B cell (primary cell): ENCODE measurements around the gene MICAL3. TPM values are rescaled to one million over a fixed set of nuclear protein-coding genes. Genes with fewer than 3 reads are reported as not detected.

Experiments used
- ATAC-seq: fragments of 200-7000 bp; cut with Tn5 transposase; one replicate; pipeline ENCODE4 v1.10.0; 2021; ENCODE audit warnings: low read depth, mild to moderate bottlenecking, moderate number of reproducible peaks, moderate library complexity
- CTCF ChIA-PET: fragments of 350-600 bp; sonication (Branson Sonifier 250); formaldehyde crosslinking; loops from one replicate; lab custom pipeline; 2021; ENCODE audit warnings: antibody characterized with exemption, inconsistent platforms; lab: Charles Lee
- POLR2A ChIA-PET: fragments of 350-600 bp; sonication (Branson Sonifier 250); formaldehyde crosslinking; loops from one replicate; lab custom pipeline; 2021; ENCODE audit warnings: antibody characterized with exemption; lab: Charles Lee
- DNase-seq: peaks from one replicate; pipeline ENCODE4 v3.0.0; 2013
- H2AFZ ChIP-seq: 2 replicates; pipeline ENCODE4 v1.6.1; 2012; ENCODE audit warnings: mild to moderate bottlenecking, low read depth, low read length; ENCODE audit not compliant: insufficient read depth, poor library complexity, severe bottlenecking
- H3K27ac ChIP-seq, 2 donors: 1 replicate in 1 of 2; 2 replicates in 1 of 2; pipeline ENCODE4 v1.5.1; 2012 to 2013; ENCODE audit warnings: low read length in 2 of 2, mild to moderate bottlenecking in 2 of 2, moderate library complexity in 1 of 2
- H3K27me3 ChIP-seq, 4 experiments: fragments of 200-600 bp in 1 of 4; sonication (generic) in 1 of 4; replicated peaks in 1 of 4; 1 replicate in 2 of 4; 2 replicates in 2 of 4; pipeline versions ENCODE4 v1.6.1 to v1.7.0; 2013 to 2016; ENCODE audit warnings: low read length in 3 of 4, mild to moderate bottlenecking in 2 of 4, mixed read lengths in 1 of 4, moderate library complexity in 1 of 4; ENCODE audit not compliant: insufficient read depth in 4 of 4, control insufficient read depth in 3 of 4; ENCODE audit errors: control extremely low read depth in 1 of 4
- H3K36me3 ChIP-seq, 2 experiments: replicated peaks in 1 of 2; 1 replicate in 1 of 2; 2 replicates in 1 of 2; pipeline versions ENCODE4 v1.6.1 to v1.7.1; 2013; ENCODE audit warnings: low read length in 1 of 2; ENCODE audit not compliant: insufficient read depth in 2 of 2, control insufficient read depth in 1 of 2; ENCODE audit errors: control extremely low read depth in 1 of 2, extremely low read depth in 1 of 2
- H3K4me1 ChIP-seq, 2 donors: fragments of 200-600 bp in 1 of 2; sonication (generic) in 1 of 2; 1 replicate in 1 of 2; 2 replicates in 1 of 2; pipeline versions ENCODE4 v1.5.1 to v1.6.1; 2013 to 2017; ENCODE audit warnings: low read length in 2 of 2; ENCODE audit not compliant: control insufficient read depth in 2 of 2, insufficient read depth in 2 of 2
- H3K4me2 ChIP-seq: replicated peaks from 2 replicates; pipeline ENCODE3; 2012; ENCODE audit warnings: mild to moderate bottlenecking, low read depth, low read length; ENCODE audit not compliant: poor library complexity, severe bottlenecking
- H3K4me3 ChIP-seq, 5 experiments: fragments of 200-600 bp in 1 of 5; sonication (generic) in 1 of 5; 1 replicate in 3 of 5; 2 replicates in 2 of 5; pipeline versions ENCODE4 v1.5.1 to v1.7.0; 2011 to 2016; ENCODE audit warnings: low read length in 4 of 5, mild to moderate bottlenecking in 4 of 5, low read depth in 2 of 5, control low read depth in 1 of 5, moderate library complexity in 1 of 5; ENCODE audit not compliant: insufficient read depth in 1 of 5; ENCODE audit errors: control extremely low read depth in 1 of 5, extremely low read depth in 1 of 5
- H3K79me2 ChIP-seq: fragments of 200-600 bp; sonication (generic); one replicate; pipeline ENCODE4 v1.6.0; 2016; ENCODE audit warnings: low read length; ENCODE audit not compliant: control insufficient read depth, insufficient read depth
- H3K9ac ChIP-seq: fragments of 200-600 bp; sonication (generic); 2 replicates; pipeline ENCODE4 v1.6.1; 2017; ENCODE audit warnings: mild to moderate bottlenecking, low read length, moderate library complexity
- H3K9me3 ChIP-seq, 3 donors: one replicate each; pipeline versions ENCODE4 v1.6.1 to v1.7.1; 2013; ENCODE audit warnings: low read length in 2 of 3; ENCODE audit not compliant: control insufficient read depth in 2 of 3, insufficient read depth in 1 of 3; ENCODE audit errors: control extremely low read depth in 1 of 3
- H4K20me1 ChIP-seq: 2 replicates; pipeline ENCODE4 v1.6.0; 2012; ENCODE audit warnings: mild to moderate bottlenecking, low read length; ENCODE audit not compliant: insufficient read depth, control insufficient read depth, poor library complexity, severe bottlenecking
- H3K27ac Mint-ChIP-seq: one replicate; pipeline ENCODE4 v1.8.0; 2021; ENCODE audit warnings: mixed read lengths
- H3K27me3 Mint-ChIP-seq: one replicate; pipeline ENCODE4 v1.8.0; 2021; ENCODE audit warnings: mixed read lengths
- H3K4me1 Mint-ChIP-seq: one replicate; pipeline ENCODE4 v1.8.0; 2021; ENCODE audit warnings: mixed read lengths
- H3K4me3 Mint-ChIP-seq: one replicate; pipeline ENCODE4 v1.8.0; 2021; ENCODE audit warnings: mixed read lengths
- H3K9me3 Mint-ChIP-seq: one replicate; pipeline ENCODE4 v1.8.0; 2022; ENCODE audit warnings: mixed read lengths; ENCODE audit not compliant: insufficient read depth
- EZH2 ChIP-seq: IDR thresholded peaks from 2 replicates; pipeline ENCODE4 v1.6.1; 2012; ENCODE audit warnings: borderline replicate concordance, low read depth, mild to moderate bottlenecking, moderate library complexity, low read length; ENCODE audit not compliant: insufficient read depth, poor library complexity, severe bottlenecking
- WGBS: methylation state at CpG from one replicate; pipeline ENCODE4 v1.1.5; 2013; ENCODE audit warnings: missing lambda C conversion rate; ENCODE audit not compliant: insufficient coverage; 5-methylcytosine and 5-hydroxymethylcytosine counted together
- intact Hi-C: fragments of 100-400 bp; cut with micrococcal nuclease; formaldehyde crosslinking; loops from one replicate; pipeline ENCODE4 v1.10.0; 2022
- polyA plus RNA-seq: library from polyadenylated mRNA; depleted of rRNA; stranded (reverse); fragments of >200 nt; gene quantifications from 2 replicates; pipeline ENCODE4 v1.2.3, GENCODE V29; 2012
- total RNA-seq, 2 donors: library from RNA; stranded (reverse); fragments of 120-200 nt in 1 of 2; gene quantifications; 1 replicate in 1 of 2; 2 replicates in 1 of 2; pipeline versions ENCODE4 v1.2.3 to v1.2.4, GENCODE V29; 2013 to 2022
- TF ChIP-seq, protein P1 (sequence below): fragments of 200-600 bp; IDR thresholded peaks from one replicate; pipeline ENCODE4 v1.8.0; 2022; ENCODE audit warnings: antibody characterized with exemption, mild to moderate bottlenecking

The MICAL3 gene
- total and polyA plus RNA-seq, 2 donors (not counting 1 experiment from before 2014, with no cell fraction given), result 50.5 to 253 TPM

DNA sequence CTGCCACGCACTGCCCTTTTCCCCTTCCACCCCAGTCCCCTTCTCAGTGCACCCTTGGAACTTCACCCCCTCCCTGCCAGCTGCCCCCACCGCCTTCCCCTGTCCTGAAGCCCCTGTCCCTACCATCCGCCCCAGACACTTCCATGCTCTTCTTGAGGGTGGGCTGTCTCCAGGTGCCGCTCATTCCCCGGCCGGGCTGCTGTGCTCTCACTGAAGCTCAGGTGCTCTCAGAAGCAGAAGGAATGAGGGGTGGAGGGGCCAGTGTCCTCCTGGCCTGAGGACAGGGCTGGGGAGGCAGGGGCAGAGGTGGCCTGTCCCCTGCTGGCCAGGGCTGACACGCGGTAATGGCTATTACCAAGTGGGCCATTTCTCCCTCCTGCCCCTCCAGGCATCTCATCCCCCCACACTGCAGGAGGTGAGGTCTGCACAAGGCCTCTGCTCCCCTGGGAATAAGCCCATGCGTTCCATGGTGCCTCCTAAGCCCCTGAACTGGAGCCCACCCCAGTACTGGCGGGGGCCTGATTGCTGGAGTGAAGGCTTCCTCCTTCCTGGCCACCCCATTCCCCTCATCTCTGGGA, 243.5 kb downstream of the MICAL3 start:
- ChIA-PET POLR2A (interaction anchor here (1.3 to 1.8 kb wide), 2 partner anchors 8 to 16 kb away, joined by 3 to 9 read pairs; no protein-coding TSS in a partner anchor), CTCF (interaction anchor here (0.9 to 3.0 kb wide), 5 partner anchors 15 to 296 kb away, joined by 3 to 10 read pairs (median 4); no protein-coding TSS in a partner anchor)
- Histone ChIP-seq H3K79me2 (peaks cover 32% of the 10 kb centered on the region), H4K20me1 (peaks cover 17% of the 10 kb centered on the region), H2AFZ (no peak overlapping the region), H3K4me1 (peaks cover 47 to 61% of the 10 kb centered on the region in 2 donors), H3K4me3 (no peak overlapping the region), H3K9me3 (peaks cover 0 to 12% (median 0%) of the 10 kb centered on the region in 3 donors), H3K4me2 (peak overlapping the region; percentile 88), H3K36me3 (no peaks in the 10 kb centered on the region), H3K27me3 (no peaks in the 10 kb centered on the region), H3K27ac (peak overlapping the region; percentile 25 to 66), H3K9ac (no peak overlapping the region)
- DNase-seq, result no peak
- Mint-ChIP-seq H3K27me3 (no peaks in the 10 kb centered on the region), H3K4me1 (peaks cover 63% of the 10 kb centered on the region), H3K9me3 (no peaks in the 10 kb centered on the region), H3K27ac (peak overlapping the region; percentile 78), H3K4me3 (peak overlapping the region; percentile 57)
- intact Hi-C loops, result loop anchor here (1.0 kb wide), 2 partner anchors 8 to 39 kb away; no protein-coding TSS in a partner anchor
- ATAC-seq, result no peak
- TF ChIP-seq, protein P1, sequence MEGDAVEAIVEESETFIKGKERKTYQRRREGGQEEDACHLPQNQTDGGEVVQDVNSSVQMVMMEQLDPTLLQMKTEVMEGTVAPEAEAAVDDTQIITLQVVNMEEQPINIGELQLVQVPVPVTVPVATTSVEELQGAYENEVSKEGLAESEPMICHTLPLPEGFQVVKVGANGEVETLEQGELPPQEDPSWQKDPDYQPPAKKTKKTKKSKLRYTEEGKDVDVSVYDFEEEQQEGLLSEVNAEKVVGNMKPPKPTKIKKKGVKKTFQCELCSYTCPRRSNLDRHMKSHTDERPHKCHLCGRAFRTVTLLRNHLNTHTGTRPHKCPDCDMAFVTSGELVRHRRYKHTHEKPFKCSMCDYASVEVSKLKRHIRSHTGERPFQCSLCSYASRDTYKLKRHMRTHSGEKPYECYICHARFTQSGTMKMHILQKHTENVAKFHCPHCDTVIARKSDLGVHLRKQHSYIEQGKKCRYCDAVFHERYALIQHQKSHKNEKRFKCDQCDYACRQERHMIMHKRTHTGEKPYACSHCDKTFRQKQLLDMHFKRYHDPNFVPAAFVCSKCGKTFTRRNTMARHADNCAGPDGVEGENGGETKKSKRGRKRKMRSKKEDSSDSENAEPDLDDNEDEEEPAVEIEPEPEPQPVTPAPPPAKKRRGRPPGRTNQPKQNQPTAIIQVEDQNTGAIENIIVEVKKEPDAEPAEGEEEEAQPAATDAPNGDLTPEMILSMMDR, result no peak
- TF ChIP-seq EZH2, result no peak
- WGBS, result 72% methylated on average over 8 of the region's 10 CpGs

DNA sequence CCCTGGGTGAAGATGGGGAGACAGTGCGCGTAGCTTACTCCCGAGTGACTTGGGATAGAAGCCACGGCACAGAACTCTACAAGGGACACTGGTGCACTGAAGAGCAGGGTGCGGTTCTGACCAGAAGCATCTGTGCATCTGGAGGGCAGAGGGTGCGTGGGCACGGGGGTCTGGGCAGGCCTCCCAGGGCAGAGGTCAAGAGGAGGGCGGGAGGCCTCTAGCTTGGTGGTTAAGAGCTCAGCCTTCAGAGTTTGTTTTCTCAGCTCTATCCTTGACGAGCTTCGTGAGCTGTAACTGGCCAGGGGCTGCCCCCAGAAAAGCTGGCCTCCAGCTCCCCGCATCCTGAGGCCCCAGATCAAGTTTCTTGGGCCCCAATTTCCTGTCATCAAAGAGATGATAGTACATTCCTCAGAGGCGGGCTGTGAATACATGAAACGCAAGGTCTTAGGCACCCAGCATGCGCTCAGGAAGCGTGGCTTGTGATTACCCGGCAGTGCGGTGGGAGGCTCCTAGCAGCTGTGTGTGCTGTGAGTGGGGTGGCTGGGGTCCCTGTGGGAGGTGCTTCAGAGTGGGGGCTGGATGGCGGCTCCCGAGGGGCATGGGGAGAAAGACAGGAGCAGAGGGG, 244.1 kb downstream of the MICAL3 start:
- H3K79me2 ChIP-seq, result peaks cover 32% of the 10 kb centered on the region
- H3K9ac ChIP-seq, result no peak overlapping the region
- H3K36me3 ChIP-seq, result no peaks in the 10 kb centered on the region
- H3K4me3 ChIP-seq, result no peak overlapping the region
- WGBS, result 64% methylated on average over 16 of the region's 19 CpGs
- H3K9me3 ChIP-seq, result peaks cover 0 to 12% (median 0%) of the 10 kb centered on the region in 3 donors
- ChIA-PET POLR2A (no interaction called here), CTCF (interaction anchor here (0.9 to 3.0 kb wide), 6 partner anchors 9 to 296 kb away, joined by 3 to 10 read pairs (median 4); no protein-coding TSS in a partner anchor)
- peaks cover 68% of the 10 kb centered on the region for H3K4me1 Mint-ChIP-seq
- H3K27me3 ChIP-seq, result no peaks in the 10 kb centered on the region
- intact Hi-C loops, result no loop called here
- TF ChIP-seq, protein P1, result no peak
- TF ChIP-seq EZH2, result no peak
- no peaks in the 10 kb centered on the region for H3K9me3 Mint-ChIP-seq
- no peak overlapping the region for H3K27ac ChIP-seq
- DNase-seq, result no peak
- peak overlapping the region; percentile 88 for H3K4me2 ChIP-seq
- peak overlapping the region; percentile 63 for H3K27ac Mint-ChIP-seq
- peaks cover 47 to 66% of the 10 kb centered on the region in 2 donors for H3K4me1 ChIP-seq
- H3K27me3 Mint-ChIP-seq, result no peaks in the 10 kb centered on the region
- ATAC-seq, result no peak
- no peak overlapping the region for H2AFZ ChIP-seq
- peak overlapping the region; percentile 52 for H3K4me3 Mint-ChIP-seq
- H4K20me1 ChIP-seq, result peaks cover 11% of the 10 kb centered on the region
